NT2/D1 (cell line): ENCODE data around the gene BTF3.

Experiments
- SUZ12 ChIP-seq: IDR thresholded peaks from 2 replicates; pipeline ENCODE4 v1.6.1; 2011; ENCODE audit not compliant: insufficient read length, insufficient read depth; ENCODE audit errors: extremely low read depth
- YY1 ChIP-seq: IDR thresholded peaks from 2 replicates; pipeline ENCODE4 v1.6.1; 2011; ENCODE audit not compliant: insufficient read length, insufficient read depth
- ZNF274 ChIP-seq: IDR thresholded peaks from 2 replicates; pipeline ENCODE4 v1.6.1; 2011; ENCODE audit warnings: mild to moderate bottlenecking, low read depth, low read length

GRCh38 chr5:73490088-73490487 lies 8.2 kb upstream of the BTF3 start:
- no peak for TF ChIP-seq YY1
- no peak for TF ChIP-seq SUZ12
- TF ChIP-seq ZNF274 = no peak
